ENCODE data around the gene FOXO3.
A peak's percentile ranks its signal among the peaks of the same experiment; 100 is the strongest.

The FOXO3 gene

DNA sequence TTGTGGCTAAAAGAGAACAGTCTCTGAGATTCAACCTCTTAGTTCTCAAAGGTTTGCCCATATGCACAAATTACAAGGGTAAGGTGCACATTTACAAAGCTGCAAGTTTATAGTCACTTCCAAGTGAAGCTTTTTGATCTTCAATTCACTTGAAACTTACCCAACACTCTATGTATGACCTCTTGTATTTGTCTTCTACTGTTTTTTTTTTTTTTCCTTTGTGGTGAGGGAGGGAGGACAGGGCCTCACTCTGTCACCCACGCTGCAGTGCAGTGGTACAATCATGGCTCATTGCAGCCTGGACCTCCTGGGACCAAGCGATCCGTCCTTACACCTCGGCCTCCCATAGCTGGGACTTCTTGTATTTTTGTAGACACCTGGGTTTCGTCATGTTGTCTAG lies 4.5 kb upstream of the FOXO3 start:
- Histone ChIP-seq H3K36me3 (ENCODE audit: control insufficient read depth in 4 of 4, insufficient read depth in 4 of 4, low read length in 3 of 4) (no peaks in the 10 kb centered on the region), H3K9me3 (ENCODE audit: control extremely low read depth in 1 of 5, control insufficient read depth in 4 of 5, insufficient read depth in 2 of 5, low read depth in 1 of 5, low read length in 4 of 5) (no peaks in the 10 kb centered on the region), H3K4me3 (ENCODE audit: control insufficient read depth in 1 of 7, extremely low read depth in 1 of 7, insufficient read depth in 4 of 7, low read depth in 2 of 7, low read length in 6 of 7) (no peak overlapping the region), H3K27me3 (replicated peaks in 2 of 5; ENCODE audit: control insufficient read depth in 4 of 5, insufficient read depth in 5 of 5, low read length in 4 of 5) (no peaks in the 10 kb centered on the region), H3K27ac (ENCODE audit: insufficient read depth in 1 of 2, low read depth in 1 of 2, low read length in 2 of 2, poor library complexity in 1 of 2, severe bottlenecking in 2 of 2) (no peak overlapping the region), H3K4me1 (ENCODE audit: control extremely low read depth in 1 of 4, control insufficient read depth in 4 of 4, insufficient read depth in 4 of 4, low read length in 3 of 4) (peaks cover 2 to 39% (median 24%) of the 10 kb centered on the region in 4 experiments)
- WGBS (ENCODE audit: insufficient coverage), result 100% methylated on average over 4 of the region's 5 CpGs
- no peak for DNase-seq
- POLR2A ChIA-PET, result no interaction called here
- CTCF ChIA-PET, result interaction anchor here (0.6 to 9.2 kb wide), 5 partner anchors 9 to 518 kb away, joined by 3 to 71 read pairs (median 13); no protein-coding TSS in a partner anchor

DNA sequence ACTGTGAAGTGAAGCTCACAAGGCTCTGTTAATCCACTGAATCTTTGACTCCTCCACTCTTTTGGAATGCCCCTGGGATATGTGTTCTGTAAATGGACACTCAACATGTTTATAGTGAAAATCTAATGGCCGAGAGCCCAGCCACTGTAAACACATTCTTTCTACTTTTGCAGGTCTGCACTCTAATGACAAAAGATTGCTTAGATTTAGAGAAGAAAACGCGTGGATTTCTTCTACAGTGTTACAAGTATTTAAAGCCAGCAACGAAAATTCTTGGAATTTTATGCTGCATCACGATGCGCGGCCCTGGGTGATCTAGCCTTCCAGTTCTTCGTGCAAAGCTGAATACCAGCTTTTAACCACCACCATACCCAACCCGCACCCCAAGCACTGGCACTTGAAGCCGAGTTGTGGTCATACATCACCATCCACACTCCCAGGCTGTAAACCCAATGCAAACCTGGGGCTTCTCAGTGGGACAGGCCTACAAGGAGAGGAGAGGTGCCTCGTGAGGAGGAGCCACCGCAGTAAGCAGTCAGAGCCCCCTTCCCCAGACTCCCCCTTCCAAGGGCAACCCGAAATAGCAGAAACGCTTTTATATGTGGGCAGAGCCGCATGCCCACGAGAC lies 3.7 kb upstream of the FOXO3 start:
- Histone ChIP-seq H3K27ac (ENCODE audit: insufficient read depth in 1 of 2, low read depth in 1 of 2, low read length in 2 of 2, poor library complexity in 1 of 2, severe bottlenecking in 2 of 2) (peak overlapping the region in 1 of 2 experiments; percentile 93), H3K4me1 (ENCODE audit: control extremely low read depth in 1 of 4, control insufficient read depth in 4 of 4, insufficient read depth in 4 of 4, low read length in 3 of 4) (peaks cover 2 to 43% (median 29%) of the 10 kb centered on the region in 4 experiments), H3K4me3 (ENCODE audit: control insufficient read depth in 1 of 7, extremely low read depth in 1 of 7, insufficient read depth in 4 of 7, low read depth in 2 of 7, low read length in 6 of 7) (peak overlapping the region in 6 of 7 experiments; percentile 29 to 99 (median 69)), H3K36me3 (ENCODE audit: control insufficient read depth in 4 of 4, insufficient read depth in 4 of 4, low read length in 3 of 4) (no peaks in the 10 kb centered on the region), H3K9me3 (ENCODE audit: control extremely low read depth in 1 of 5, control insufficient read depth in 4 of 5, insufficient read depth in 2 of 5, low read depth in 1 of 5, low read length in 4 of 5) (no peaks in the 10 kb centered on the region), H3K27me3 (replicated peaks in 2 of 5; ENCODE audit: control insufficient read depth in 4 of 5, insufficient read depth in 5 of 5, low read length in 4 of 5) (no peaks in the 10 kb centered on the region)
- DNase-seq, result no peak
- POLR2A ChIA-PET, result no interaction called here
- WGBS (ENCODE audit: insufficient coverage), result 72% methylated on average over 11 of the region's 16 CpGs
- CTCF ChIA-PET, result interaction anchor here (1.4 to 9.2 kb wide), 5 partner anchors 12 to 517 kb away, joined by 3 to 71 read pairs (median 13); no protein-coding TSS in a partner anchor

- H3K27me3 ChIP-seq (replicated peaks in 2 of 5; ENCODE audit: control insufficient read depth in 4 of 5, insufficient read depth in 5 of 5, low read length in 4 of 5), result no peaks in the 10 kb centered on the region
- CTCF ChIA-PET, result interaction anchor here (1.0 to 9.2 kb wide), 7 partner anchors 11 to 518 kb away, joined by 3 to 71 read pairs (median 4); no protein-coding TSS in a partner anchor
- DNase-seq, result peak; percentile 85 to 92 (median 90)
- peaks cover 2 to 50% (median 35%) of the 10 kb centered on the region in 4 experiments for H3K4me1 ChIP-seq (ENCODE audit: control extremely low read depth in 1 of 4, control insufficient read depth in 4 of 4, insufficient read depth in 4 of 4, low read length in 3 of 4)
- WGBS (ENCODE audit: insufficient coverage), result under 1% methylated on average over 70 of the region's 105 CpGs
- peak overlapping the region; percentile 43 to 99 (median 73) for H3K4me3 ChIP-seq (ENCODE audit: control insufficient read depth in 1 of 7, extremely low read depth in 1 of 7, insufficient read depth in 4 of 7, low read depth in 2 of 7, low read length in 6 of 7)
- peak overlapping the region; percentile 90 to 93 for H3K27ac ChIP-seq (ENCODE audit: insufficient read depth in 1 of 2, low read depth in 1 of 2, low read length in 2 of 2, poor library complexity in 1 of 2, severe bottlenecking in 2 of 2)
- H3K9me3 ChIP-seq (ENCODE audit: control extremely low read depth in 1 of 5, control insufficient read depth in 4 of 5, insufficient read depth in 2 of 5, low read depth in 1 of 5, low read length in 4 of 5), result no peaks in the 10 kb centered on the region
- POLR2A ChIA-PET, result no interaction called here
- H3K36me3 ChIP-seq (ENCODE audit: control insufficient read depth in 4 of 4, insufficient read depth in 4 of 4, low read length in 3 of 4), result no peaks in the 10 kb centered on the region
Measured at GRCh38 chr6:108557494-108558371, 3.0 kb upstream of the FOXO3 start.

DNA sequence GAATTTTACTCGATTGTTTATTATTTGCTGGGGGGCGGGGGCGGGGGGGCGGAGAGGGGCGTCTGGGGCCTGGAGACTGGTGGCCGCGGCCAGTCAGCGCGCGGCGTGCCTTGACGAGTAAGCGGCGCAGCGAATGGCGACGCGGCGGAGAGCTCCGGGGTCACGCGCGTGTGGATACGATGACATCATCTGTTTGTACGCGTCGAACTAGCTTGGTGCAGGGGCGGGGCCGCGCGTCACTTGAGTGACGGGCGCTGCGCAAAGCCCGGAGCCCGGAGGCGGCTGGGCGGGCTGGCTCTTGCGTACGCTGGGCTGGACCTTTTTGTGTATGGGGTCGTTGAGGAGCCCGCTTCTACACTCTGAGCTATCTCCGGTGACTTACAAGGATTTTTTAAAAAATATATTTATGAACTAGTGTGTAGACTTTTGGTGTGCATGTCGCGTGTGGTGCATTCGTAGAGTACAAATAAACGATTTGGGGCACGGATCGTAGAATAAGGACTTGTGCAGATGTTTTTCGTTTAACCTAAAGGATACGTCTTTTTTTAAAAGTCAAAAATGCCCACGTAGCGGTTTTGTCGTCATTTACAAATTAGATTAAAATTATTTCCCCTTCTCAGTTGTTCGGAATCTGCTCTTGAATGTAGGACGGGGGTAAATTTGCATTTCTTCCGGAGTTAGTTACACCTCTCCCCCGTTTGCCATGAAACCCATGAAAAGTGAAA lies 2.2 kb upstream of the FOXO3 start:
- Histone ChIP-seq H3K4me1 (ENCODE audit: control extremely low read depth in 1 of 4, control insufficient read depth in 4 of 4, insufficient read depth in 4 of 4, low read length in 3 of 4) (peaks cover 9 to 52% (median 38%) of the 10 kb centered on the region in 4 experiments), H3K27ac (ENCODE audit: insufficient read depth in 1 of 2, low read depth in 1 of 2, low read length in 2 of 2, poor library complexity in 1 of 2, severe bottlenecking in 2 of 2) (peak overlapping the region; percentile 90 to 93), H3K9me3 (ENCODE audit: control extremely low read depth in 1 of 5, control insufficient read depth in 4 of 5, insufficient read depth in 2 of 5, low read depth in 1 of 5, low read length in 4 of 5) (no peaks in the 10 kb centered on the region), H3K36me3 (ENCODE audit: control insufficient read depth in 4 of 4, insufficient read depth in 4 of 4, low read length in 3 of 4) (no peaks in the 10 kb centered on the region), H3K4me3 (ENCODE audit: control insufficient read depth in 1 of 7, extremely low read depth in 1 of 7, insufficient read depth in 4 of 7, low read depth in 2 of 7, low read length in 6 of 7) (peak overlapping the region; percentile 92 to 99 (median 96)), H3K27me3 (replicated peaks in 2 of 5; ENCODE audit: control insufficient read depth in 4 of 5, insufficient read depth in 5 of 5, low read length in 4 of 5) (no peaks in the 10 kb centered on the region)
- ChIA-PET CTCF (interaction anchor here (1.0 to 9.2 kb wide), 6 partner anchors 10 to 517 kb away, joined by 3 to 71 read pairs (median 4); no protein-coding TSS in a partner anchor), POLR2A (interaction anchor here (0.6 kb wide), 2 partner anchors 69 to 234 kb away, joined by 4 to 6 read pairs; no protein-coding TSS in a partner anchor)
- DNase-seq, result peak; percentile 99 to 100 (median 100)
- WGBS (ENCODE audit: insufficient coverage), result 0% methylated on average over 42 of the region's 58 CpGs

GRCh38 chr6:108559097-108559883 lies 1.4 kb upstream of the FOXO3 start:
- no peaks in the 10 kb centered on the region for H3K9me3 ChIP-seq (ENCODE audit: control extremely low read depth in 1 of 5, control insufficient read depth in 4 of 5, insufficient read depth in 2 of 5, low read depth in 1 of 5, low read length in 4 of 5)
- CTCF ChIA-PET, result interaction anchor here (1.2 to 9.2 kb wide), 4 partner anchors 16 to 297 kb away, joined by 3 to 71 read pairs (median 10); no protein-coding TSS in a partner anchor
- peak overlapping the region; percentile 66 to 93 for H3K27ac ChIP-seq (ENCODE audit: insufficient read depth in 1 of 2, low read depth in 1 of 2, low read length in 2 of 2, poor library complexity in 1 of 2, severe bottlenecking in 2 of 2)
- peaks cover 15 to 56% (median 40%) of the 10 kb centered on the region in 4 experiments for H3K4me1 ChIP-seq (ENCODE audit: control extremely low read depth in 1 of 4, control insufficient read depth in 4 of 4, insufficient read depth in 4 of 4, low read length in 3 of 4)
- H3K36me3 ChIP-seq (ENCODE audit: control insufficient read depth in 4 of 4, insufficient read depth in 4 of 4, low read length in 3 of 4), result no peaks in the 10 kb centered on the region
- H3K4me3 ChIP-seq (ENCODE audit: control insufficient read depth in 1 of 7, extremely low read depth in 1 of 7, insufficient read depth in 4 of 7, low read depth in 2 of 7, low read length in 6 of 7), result peak overlapping the region; percentile 92 to 99 (median 96)
- no peaks in the 10 kb centered on the region for H3K27me3 ChIP-seq (replicated peaks in 2 of 5; ENCODE audit: control insufficient read depth in 4 of 5, insufficient read depth in 5 of 5, low read length in 4 of 5)
- 0% methylated on average over 45 of the region's 84 CpGs for WGBS (ENCODE audit: insufficient coverage)
- POLR2A ChIA-PET, result interaction anchor here (0.5 to 1.7 kb wide), 7 partner anchors 17 to 881 kb away, joined by 3 to 6 read pairs (median 4); partner anchors contain the start of genes PPIL6 and SMPD2
- peak; percentile 90 to 96 (median 95) for DNase-seq
